GM12801 (cell line): ENCODE data around the gene UMPS.

Experiments
- CTCF ChIP-seq: IDR thresholded peaks from one replicate; pipeline ENCODE4 v1.5.1; 2011; ENCODE audit warnings: control low read depth; ENCODE audit not compliant: insufficient read length; ENCODE audit errors: extremely low read depth

The UMPS gene

GRCh38 chr3:124688581-124689454, 41.4 kb upstream of the UMPS start:
- no peak for TF ChIP-seq CTCF

DNA sequence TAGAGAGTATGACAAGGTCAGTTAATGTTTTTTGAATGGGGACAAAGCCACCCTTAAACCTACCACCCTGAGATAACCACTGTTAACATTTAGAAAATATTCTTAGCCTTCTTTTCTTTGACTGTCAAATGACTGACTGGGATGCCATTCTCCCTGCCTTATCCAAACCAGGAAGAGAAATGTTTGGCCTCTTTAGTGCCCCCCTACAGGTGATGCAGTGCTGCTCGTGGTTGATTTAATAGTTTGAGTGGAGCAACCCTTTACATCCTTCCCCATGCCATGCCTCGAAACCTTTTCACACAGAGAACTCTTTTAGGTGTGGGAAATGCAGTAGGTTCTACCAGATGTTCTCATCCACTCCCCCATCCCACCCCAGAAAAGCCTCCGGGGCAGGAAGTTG, 38.7 kb upstream of the UMPS start:
- TF ChIP-seq CTCF: no peak

GRCh38 chr3:124694486-124694885, 35.8 kb upstream of the UMPS start:
- TF ChIP-seq CTCF: no peak

DNA sequence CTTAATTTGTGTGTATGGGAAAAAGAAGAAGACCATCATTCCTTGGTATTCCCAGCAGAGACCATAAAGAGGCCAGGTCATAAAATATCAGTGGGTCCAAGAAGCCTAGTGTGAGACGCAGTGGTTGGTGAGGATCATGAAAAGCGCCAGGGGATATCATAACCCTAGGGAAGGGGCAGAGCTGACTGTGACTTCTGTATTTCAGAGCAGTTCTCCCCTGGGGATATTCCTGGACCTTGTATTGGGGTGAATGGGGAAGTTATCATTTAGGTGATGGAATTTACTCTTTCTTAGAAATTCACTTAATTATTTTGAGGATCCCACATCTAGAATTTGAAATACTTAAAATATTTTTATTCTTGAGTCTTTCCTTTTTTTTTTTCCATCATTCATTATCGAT, 34.9 kb upstream of the UMPS start:
- TF ChIP-seq CTCF: no peak

DNA sequence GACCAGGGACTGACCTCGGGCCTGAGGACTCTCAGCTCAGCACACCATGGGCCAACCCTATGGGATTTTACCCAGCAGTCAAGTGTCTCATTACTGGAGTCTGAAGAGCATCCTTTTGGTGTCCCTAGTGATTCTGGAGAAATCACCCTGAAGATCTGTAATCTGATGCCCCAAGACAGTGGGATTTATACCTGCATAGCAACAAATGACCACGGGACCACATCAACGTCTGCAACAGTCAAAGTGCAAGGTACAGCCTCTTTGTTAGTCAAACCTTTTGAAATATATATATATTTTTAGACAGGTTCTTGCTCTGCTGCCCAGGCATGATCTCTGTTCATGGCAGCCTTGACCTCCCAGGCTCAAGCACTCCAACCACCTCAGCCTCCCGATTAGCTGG, 34.2 kb upstream of the UMPS start:
- no peak for TF ChIP-seq CTCF

GRCh38 chr3:124697302-124697701, 33.0 kb upstream of the UMPS start:
- no peak for TF ChIP-seq CTCF

- TF ChIP-seq CTCF: no peak
Measured at GRCh38 chr3:124698030-124698770, 32.1 kb upstream of the UMPS start.
